Activated CD4-positive, alpha-beta T cell treated with anti-CD3 and anti-CD28 coated beads, Interleukin-2, amount 50 U/mL, for 24 hours (primary cell): ENCODE measurements around the gene CNTN1.

Experiments
- DNase-seq, 2 donors: peaks; one replicate each; pipeline ENCODE4 v3.0.0-alpha.2; 2020; ENCODE audit warnings: low read depth in 1 of 2, low spot score in 1 of 2

CNTN1 gene

DNA sequence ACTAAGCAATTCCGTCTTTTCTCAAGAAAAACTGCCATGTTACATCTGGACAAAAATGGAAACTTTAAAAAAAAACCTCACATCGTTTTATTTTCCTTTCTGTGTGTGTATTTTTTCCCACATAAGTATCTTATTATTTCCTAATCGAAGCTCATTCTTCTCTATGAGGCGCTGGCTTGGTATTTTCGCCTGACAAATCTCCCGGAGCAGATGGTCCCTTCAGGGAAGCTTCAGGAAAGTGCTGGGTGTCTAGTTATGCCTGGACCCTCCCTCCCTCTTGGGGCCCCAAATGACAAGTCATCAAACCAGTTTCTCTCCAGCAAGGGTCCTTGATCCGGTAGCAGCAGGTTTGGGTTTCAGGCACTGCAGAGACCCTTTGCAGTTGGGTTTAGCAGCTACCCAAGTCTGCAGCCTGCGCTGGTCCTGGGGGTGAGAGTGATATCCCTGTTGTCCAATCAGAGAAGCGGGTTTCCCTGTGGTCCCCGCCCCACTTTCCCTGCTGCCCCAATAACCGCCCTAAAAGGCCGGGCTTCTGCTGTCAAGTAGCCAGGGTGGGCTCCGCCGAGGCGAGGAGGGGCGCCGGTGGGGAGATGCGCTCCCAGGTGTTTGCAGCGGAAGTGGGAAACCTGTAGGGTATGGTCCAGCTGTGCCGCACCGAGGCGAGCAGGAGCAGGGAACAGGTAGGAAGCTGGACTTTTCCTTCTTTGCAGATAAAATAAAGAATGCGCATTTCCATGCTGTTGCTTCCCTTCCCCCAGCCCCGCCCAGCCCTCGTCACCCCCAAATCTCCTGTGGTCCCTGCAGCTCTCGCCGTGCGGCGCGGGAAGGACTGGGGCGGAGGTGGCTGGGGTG, at the start of gene CNTN1:
TSS of gene CNTN1 (plus strand) at position 527 of the 852 bp plus-strand sequence.
- no peak for DNase-seq

DNA sequence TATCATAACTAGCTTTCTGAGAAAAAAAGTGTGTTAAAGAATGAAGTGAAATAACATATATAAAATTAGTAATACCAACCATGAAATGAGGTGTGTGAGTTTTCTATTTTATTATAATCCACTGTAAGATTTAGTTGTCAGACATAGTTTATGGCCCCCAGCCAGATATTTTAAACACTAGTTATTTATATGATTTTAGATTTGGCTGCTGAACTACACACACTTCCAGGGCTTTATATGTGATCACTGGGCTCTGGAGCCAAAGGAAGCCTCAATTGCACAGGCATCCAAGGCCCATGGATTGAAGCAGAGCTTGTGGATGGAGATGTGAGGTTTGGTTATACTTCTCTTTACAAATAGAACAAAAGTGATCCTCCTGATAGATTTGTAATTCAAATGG, 48.7 kb upstream of the CNTN1 start:
- DNase-seq, result no peak

DNA sequence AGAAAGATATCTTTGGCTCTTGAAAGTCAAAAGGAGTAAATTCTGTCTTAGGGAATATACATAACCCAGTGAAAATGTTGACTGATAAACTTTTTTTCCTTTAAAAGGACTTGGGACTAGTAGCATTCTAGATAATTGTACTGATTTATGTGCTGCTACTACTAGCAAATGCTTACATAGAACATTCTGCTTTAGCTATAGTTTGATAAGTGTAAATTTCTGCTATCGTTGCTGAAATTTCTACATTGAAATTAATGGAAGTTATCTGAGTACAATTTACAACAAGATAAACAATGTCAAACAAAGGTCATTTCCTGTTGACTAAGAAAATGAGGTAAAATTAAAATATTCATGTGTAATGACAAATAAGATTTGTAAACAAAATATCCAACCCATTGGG, 48.3 kb upstream of the CNTN1 start:
- no peak for DNase-seq

DNA sequence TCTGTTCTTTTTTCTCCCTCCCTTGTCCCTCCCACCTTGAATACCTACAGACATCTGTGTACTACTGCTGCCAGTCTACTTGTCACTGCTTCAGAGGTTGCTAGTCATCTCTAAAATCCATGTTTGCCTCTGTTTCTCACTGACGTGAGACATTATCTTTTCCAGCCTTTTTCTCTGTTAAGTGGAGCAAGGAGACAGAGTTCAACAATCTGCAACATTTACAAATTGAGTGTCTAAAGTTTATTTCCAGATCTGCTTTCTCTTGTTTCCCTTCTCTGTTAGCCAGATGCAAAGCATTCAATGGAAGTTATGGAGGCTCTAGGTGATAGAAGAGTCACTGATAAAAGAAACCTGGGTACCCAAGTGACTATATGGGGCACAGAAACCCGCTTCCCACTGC, 47.5 kb upstream of the CNTN1 start:
- no peak for DNase-seq

DNA sequence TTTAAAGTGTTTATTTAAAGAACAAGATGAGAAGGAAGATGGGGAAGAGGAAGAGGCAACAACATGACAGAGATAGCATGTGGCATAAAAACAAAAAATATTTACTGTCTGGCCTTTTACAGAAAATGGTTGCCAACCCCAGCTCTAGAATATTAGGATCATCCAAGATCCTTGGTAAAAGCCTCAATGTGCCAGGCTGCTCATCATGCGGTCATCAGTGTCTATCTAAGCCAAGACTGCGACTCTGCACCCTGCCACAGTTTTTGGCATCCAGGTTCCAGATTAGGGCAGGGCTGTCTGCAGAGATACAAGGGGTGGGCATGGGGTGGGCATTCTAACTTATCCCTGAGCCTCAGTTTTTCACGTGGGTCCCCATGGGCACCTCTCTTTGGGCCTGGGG, 46.9 kb upstream of the CNTN1 start:
- DNase-seq, result no peak

DNA sequence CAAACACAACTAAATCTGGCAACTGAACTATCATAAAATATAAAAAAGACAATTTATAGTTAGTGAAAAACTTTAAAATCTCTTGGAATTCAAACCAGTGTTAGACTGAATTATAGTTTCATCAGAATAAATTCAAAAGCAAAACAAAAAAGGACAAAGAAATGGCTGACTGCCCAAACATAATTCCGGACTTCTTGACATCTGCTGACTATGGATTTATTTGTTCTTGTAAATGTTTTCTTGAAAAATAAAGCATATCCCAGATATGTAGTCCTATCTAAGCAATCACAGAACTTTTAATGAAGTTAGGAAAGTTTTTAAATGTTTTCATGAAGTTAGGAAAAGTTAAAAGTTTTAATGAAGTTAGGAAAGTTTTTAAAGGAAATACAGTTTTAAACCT, 45.8 kb upstream of the CNTN1 start:
- no peak for DNase-seq

DNA sequence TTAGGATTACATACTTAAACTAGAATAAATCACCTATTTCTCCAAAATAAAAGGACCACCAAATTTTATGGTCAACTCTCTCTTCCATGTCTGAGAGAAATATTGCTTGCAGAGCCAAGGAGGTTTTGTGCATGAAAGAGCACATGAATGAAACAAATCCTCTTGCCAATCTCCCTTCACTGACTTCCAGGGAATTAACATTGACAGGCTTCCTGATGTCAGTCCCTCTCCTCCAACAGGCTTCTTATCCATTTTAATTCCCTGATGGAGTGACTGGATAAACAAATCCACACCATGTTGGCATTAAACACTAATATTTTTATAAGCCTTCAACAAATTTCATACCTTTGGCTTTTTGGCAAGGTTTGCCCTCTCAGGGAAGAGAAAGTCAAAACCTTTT, 45.3 kb upstream of the CNTN1 start:
- no peak for DNase-seq

DNA sequence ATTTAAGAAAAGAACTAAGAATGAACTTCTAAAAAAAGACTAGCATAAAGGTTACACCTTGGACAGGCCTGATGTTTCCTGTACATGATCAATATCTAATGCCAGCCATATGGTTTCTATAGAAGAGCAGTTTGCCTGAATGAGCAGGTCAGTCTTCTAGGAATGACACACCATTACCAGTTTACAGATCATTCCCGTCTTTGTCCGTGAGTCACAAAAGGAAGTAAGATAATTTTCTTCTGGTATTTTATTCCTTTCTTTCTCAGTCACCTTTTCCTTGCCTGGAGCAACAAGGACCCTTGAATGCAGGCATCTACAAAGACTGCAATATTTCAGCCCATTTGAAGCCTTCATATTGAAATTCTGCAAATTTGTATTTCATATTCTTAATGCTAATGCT, 44.6 kb upstream of the CNTN1 start:
- DNase-seq, result no peak

DNA sequence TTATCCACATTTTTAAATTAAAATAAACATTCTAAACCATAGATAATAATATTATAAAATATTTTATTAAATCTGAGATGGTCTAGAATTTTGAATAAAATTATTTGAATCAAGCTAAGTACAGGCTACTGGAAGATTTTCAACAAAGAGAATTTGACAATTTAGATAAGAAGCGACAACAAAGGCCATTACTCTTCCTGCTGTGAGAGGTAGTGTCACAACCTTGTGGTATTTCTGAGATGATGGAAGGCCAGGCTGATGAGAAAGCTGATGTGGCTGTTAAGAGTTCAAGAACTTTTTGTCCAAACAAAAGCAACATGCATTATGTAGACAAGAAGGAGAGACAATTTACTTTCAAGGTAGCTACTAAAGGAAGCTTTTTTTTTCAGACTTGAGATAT, 43.7 kb upstream of the CNTN1 start:
- DNase-seq, result no peak

DNA sequence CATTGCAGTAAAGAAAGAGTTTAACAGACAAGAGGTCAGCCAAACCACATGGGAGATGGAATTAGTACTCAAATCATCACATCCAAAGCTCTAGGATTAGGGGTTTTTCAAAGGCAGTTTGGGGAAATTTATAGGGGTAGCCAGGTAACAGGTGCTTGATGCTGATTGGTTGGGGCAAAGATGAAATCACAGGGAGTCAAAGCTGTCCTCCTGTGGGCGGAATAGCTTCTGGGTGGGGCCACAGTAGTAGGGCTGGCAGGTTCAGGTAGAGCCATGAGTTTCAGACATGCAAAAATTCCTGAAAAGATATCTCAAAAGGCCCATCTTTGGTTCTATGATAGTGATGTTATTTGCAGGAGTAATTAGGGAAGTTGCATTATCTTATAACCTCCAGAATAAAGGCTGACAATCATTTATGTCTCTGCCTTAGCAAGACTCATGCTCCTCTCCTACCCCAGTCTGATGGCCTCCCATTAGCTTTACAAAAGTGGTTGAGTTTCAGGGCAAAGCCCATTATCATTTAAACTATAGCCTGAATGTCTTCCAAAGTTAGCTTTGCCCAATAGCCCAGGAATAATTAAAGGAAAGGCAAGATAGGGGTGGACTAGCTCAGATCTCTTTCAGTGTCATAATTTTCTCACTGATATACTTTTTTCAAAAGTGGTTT, 42.1 kb upstream of the CNTN1 start:
- DNase-seq, result no peak

DNA sequence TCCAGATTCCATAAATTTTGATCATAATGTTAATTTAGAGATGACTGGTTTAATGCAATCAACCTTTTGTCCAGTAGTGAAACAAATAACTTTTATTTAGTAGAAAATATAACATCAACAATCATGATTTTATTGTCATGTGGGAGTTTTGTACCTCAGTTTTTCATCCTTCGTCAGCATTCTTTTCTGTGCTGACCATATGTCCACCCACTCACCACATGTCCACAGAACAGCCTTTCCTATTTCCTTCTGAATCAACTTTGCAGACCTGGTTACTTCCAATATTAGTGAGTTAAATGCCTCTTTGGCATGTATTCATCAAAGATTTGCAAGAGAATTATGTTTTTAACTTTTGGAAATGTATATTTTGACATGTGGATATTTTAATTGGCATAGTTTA, 36.8 kb upstream of the CNTN1 start:
- no peak for DNase-seq

DNA sequence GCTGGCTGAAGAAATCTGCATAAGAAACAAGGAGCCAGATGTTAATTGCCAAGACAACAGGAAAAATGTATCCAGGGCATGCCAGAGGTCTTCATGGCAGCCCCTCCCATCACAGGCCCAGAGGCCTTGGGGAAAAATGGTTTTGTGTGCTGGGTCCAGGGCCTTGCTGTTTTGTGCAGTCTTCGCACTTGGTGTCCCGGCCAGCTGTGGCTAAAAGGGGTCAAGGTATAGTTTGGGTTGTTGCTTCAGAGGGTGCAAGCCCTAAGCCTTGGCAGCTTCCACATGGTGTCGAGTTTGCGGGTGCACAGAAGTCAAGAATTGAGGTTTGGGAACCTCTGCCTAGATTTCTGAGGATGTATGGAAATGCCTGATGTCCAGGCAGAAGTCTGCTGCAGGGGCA, 29.9 kb upstream of the CNTN1 start:
- DNase-seq, result no peak

DNA sequence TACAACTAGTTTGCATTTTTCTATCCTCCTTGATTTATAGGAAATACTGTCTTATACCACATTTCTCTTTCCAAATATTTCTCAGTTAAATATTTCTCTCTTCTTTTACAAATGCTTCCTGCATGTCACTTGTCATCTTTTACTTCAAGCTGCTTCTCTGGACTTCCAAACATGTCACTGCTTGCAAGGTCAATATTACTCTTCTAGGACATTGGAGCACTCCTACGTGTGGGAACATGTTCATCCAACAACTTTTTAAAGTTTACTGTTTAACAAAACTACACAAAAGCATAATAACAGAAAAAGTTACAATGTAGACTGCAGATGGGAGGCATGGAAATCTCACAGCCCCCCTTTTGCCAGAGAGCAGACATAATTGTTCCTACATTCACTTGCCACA, 28.5 kb upstream of the CNTN1 start:
- no peak for DNase-seq

DNA sequence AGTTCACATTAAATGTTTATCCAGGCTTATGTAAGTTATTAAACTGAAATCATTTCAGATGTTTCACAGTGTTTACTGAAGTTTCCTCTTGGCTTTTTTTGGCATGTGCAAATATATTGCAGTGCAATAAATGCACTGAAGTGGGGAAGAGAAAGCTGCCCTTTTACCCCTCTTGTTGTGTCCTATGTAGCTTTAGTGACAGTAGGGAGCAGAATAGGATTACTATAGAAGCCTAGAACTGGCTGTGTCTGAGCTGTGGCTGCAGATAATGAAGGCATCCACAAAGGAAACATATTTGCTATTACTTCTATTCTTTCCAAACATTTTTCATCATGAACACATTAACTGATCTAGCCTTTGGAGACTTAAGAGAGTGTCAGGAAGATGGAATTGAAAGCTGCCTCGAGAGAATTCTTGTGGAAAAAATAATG, 24.1 kb upstream of the CNTN1 start:
- DNase-seq, result no peak

DNA sequence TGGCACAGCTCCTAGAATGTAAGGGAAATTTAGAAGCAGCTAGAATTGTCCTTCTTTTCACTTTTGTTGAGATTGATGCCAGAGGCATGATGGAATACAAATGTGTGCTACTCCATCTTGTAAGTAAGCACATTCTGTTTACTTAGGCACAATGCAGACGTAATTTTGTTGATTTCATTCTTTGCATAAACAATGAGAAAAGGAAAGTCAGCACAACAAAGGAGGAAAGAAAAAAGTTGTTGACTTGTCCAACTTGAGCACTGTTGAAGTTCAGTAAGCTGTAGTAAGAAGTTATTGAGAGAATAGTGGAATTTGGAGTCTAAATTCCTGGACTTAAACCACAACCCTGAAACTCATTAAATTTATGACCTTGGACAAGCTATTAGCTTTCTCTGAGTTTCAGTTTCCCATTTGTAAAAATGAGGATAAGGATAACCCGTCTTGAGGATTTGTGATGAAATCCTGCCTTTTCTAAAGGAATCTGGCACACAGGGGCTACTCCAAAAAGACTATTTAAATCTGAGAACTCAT, 19.4 kb upstream of the CNTN1 start:
- DNase-seq, result no peak

DNA sequence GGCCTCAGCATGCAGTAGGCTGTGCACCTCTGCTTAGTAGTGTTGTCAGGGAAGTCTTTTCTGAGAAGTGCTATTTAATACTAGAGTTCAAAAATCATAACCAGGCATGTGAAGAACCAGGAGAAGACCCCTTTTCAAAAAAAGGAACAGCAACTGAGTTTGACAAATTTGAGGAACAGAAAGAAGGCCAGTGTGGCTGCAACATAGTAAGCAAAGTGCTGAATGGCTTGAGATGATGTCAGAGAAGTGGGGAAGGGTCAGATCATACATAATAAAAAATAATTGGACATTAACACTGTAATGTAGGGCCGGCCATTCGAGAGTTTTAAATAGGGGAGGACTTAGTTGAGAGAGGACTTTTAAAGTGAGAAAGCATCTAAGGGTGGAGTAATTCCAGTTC, 11.1 kb upstream of the CNTN1 start:
- DNase-seq, result no peak

DNA sequence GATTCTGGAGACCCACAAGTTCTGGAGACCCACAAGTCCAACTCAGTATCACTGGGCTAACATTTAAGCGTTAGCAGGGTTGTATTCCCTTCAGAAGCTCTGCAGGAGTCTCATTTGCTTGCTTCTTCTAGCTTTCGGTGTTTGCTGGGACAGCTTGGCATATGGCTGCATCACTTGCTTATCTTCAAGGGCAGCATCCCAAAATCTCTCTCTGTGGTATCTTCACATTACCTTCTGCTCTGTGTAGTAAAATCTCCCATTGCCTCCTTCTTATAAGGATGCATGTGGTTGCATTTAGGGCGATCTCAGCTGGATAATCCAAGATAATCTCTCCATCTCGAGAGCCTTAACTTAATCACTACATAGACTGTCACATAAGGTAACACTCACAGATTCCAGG, 7.3 kb upstream of the CNTN1 start:
- no peak for DNase-seq

DNA sequence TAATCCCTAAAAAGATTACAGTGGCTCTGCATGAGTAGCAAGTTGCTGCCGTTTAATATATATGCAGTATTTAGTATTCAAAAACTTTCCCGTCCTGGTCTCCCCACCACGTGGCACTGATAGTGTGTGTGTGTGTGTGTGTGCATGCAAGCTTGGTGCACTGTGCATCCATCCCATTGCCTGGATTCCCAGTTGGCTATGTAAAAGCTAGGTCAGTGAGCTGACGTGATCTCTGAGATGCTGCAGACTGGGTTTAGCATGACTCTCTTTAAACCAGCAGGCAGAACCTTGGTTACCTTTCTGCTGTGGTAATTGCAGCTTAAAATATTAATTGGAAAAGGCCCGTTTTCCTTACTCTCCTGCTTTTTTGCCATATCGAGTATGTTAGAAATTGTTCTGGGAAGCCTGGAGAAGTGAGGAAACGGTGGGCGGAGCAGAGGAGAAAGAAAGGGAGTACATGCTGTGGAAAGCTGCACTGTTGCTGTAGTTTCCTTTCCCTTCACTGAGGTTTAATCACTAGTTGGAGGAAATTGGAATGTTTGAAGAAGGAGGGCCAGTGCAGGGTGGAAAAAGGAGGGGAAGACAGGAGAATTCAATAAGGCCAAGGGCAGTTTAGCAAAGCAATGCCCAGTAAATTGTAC, 4.0 kb upstream of the CNTN1 start:
- no peak for DNase-seq

DNA sequence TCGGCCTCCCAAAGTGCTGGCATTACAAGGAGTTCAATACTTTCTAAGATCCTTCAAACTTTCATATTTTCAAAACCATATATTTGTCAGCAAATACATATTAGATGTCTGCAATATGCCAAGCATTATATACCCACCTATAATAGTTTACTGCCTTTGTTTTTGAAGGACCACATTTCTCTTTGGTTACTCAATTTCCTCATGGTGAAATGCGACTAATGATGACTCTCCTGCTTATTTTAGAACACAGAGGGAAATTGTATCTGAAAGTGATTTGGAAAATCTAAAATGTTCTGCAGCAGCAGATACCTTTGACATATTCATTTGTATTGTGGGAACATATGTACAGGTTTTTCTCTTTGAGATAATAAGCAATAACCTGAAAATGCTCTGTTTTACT, 2.7 kb upstream of the CNTN1 start:
- no peak for DNase-seq

DNA sequence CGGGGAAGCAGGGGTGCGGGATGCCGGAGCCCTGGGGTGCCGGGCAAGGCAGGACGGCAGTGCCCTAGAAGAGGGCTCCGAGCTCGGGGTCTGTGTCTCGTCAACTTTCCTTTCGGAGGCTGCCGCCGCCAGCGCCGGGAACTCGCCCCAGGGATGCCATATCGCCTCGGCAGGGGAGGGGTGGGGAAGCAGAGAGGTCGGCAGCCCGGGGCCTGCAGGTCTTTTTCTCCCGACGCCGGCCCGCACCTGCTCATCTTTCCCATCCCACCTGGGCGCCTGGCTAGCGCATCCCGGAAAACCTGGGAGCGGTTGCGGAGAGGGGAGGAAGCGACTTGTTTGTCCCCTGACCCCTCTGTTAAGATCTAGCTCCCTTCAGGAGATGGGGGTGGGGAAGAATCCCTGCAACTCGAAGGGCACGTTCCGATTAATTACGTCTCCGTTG, 547 bp downstream of the CNTN1 start:
- no peak for DNase-seq

DNA sequence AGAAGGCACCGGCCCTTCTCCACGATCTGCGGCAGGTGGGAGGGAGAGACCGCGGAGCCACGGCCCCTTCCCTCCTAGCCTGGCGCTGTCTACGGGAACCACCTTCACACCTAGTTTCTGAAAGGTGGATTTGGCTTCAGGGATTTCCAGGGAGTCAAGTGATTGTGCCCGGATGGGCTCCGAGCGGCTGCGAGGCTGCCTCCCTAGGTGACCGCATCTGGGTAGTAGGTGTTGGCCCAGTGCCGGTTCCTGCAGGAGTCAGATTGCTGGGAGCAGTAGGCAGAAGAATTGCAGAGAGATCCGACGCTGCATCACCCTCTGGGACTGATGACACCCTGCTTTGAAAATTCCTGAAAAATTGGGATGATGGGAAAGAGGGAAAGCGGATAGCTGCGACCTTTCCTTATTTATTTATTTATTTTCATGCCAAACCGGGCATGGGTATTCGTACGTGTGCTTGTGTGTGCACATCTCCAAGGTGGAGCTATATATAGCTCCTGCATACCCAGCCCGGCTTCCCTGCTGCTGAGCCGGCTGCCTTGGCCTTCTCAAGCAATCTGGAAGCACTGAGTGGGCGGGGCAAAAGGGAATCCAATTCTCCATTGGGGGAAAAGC, 1.1 kb downstream of the CNTN1 start:
- DNase-seq, result no peak
